Trophoblast cell (in vitro differentiated cells and primary cell): ENCODE results near the gene LCE1E.

Experiments used
- DNase-seq, 2 donors: peaks; one replicate each; pipeline ENCODE4 v3.0.0-alpha.2; 2016
- H2AFZ ChIP-seq: 2 replicates; pipeline ENCODE4 v1.6.1; 2013; ENCODE audit warnings: low read length, moderate library complexity, mild to moderate bottlenecking; ENCODE audit not compliant: insufficient read depth, poor library complexity
- H2AK5ac ChIP-seq: 2 replicates; pipeline ENCODE4 v1.6.1; 2013; ENCODE audit warnings: mild to moderate bottlenecking, low read length
- H2BK120ac ChIP-seq: 2 replicates; pipeline ENCODE4 v1.6.1; 2013; ENCODE audit warnings: low read length, mild to moderate bottlenecking, moderate library complexity; ENCODE audit not compliant: insufficient read depth, poor library complexity
- H2BK12ac ChIP-seq: 2 replicates; pipeline ENCODE4 v1.6.1; 2013; ENCODE audit warnings: mild to moderate bottlenecking, low read length, moderate library complexity
- H2BK5ac ChIP-seq: 2 replicates; pipeline ENCODE4 v1.6.1; 2013; ENCODE audit warnings: low read length, low read depth, moderate library complexity, mild to moderate bottlenecking; ENCODE audit not compliant: poor library complexity
- H3K14ac ChIP-seq: 2 replicates; pipeline ENCODE4 v1.6.1; 2013; ENCODE audit warnings: mild to moderate bottlenecking, low read length
- H3K18ac ChIP-seq: 2 replicates; pipeline ENCODE4 v1.6.1; 2013; ENCODE audit warnings: mild to moderate bottlenecking, low read length
- H3K23ac ChIP-seq: 2 replicates; pipeline ENCODE4 v1.6.1; 2013; ENCODE audit warnings: low read length
- H3K27ac ChIP-seq: 2 replicates; pipeline ENCODE4 v1.5.1; 2013; ENCODE audit warnings: low read depth, mild to moderate bottlenecking, inconsistent platforms, low read length, moderate library complexity
- H3K27me3 ChIP-seq: 2 replicates; pipeline ENCODE4 v1.6.1; 2013; ENCODE audit warnings: inconsistent platforms, mild to moderate bottlenecking, low read length, moderate library complexity; ENCODE audit not compliant: insufficient read depth
- H3K36me3 ChIP-seq, 2 experiments: 1 replicate in 1 of 2; 2 replicates in 1 of 2; pipeline ENCODE4 v1.6.1; 2013; ENCODE audit warnings: low read length in 2 of 2, mild to moderate bottlenecking in 2 of 2, moderate library complexity in 1 of 2; ENCODE audit not compliant: insufficient read depth in 2 of 2, control insufficient read depth in 1 of 2
- H3K4ac ChIP-seq: 2 replicates; pipeline ENCODE4 v1.6.1; 2013; ENCODE audit warnings: low read depth, mild to moderate bottlenecking, low read length, moderate library complexity
- H3K4me1 ChIP-seq, 2 experiments: 1 replicate in 1 of 2; 2 replicates in 1 of 2; pipeline ENCODE4 v1.6.1; 2013; ENCODE audit warnings: low read length in 2 of 2, mild to moderate bottlenecking in 2 of 2, moderate library complexity in 1 of 2; ENCODE audit not compliant: insufficient read depth in 2 of 2, control insufficient read depth in 1 of 2
- H3K4me2 ChIP-seq: 2 replicates; pipeline ENCODE4 v1.6.1; 2013; ENCODE audit warnings: inconsistent platforms, mild to moderate bottlenecking, low read length, moderate library complexity
- H3K4me3 ChIP-seq: 2 replicates; pipeline ENCODE4 v1.5.1; 2013; ENCODE audit warnings: mild to moderate bottlenecking, low read depth, low read length, inconsistent platforms
- H3K79me1 ChIP-seq: one replicate; pipeline ENCODE4 v1.6.1; 2013; ENCODE audit warnings: low read length
- H3K79me2 ChIP-seq: 2 replicates; pipeline ENCODE4 v1.6.1; 2013; ENCODE audit warnings: low read length, mild to moderate bottlenecking; ENCODE audit not compliant: control insufficient read depth, insufficient read depth, poor library complexity
- H3K9ac ChIP-seq: 2 replicates; pipeline ENCODE4 v1.6.1; 2013; ENCODE audit warnings: mild to moderate bottlenecking, low read length
- H3K9me3 ChIP-seq: 2 replicates; pipeline ENCODE4 v1.6.1; 2013; ENCODE audit warnings: low read depth, mild to moderate bottlenecking, control low read depth, inconsistent platforms, low read length; ENCODE audit not compliant: insufficient read depth
- H4K12ac ChIP-seq: 2 replicates; pipeline ENCODE4 v1.6.1; 2013; ENCODE audit warnings: low read depth, mild to moderate bottlenecking, low read length, moderate library complexity
- H4K8ac ChIP-seq: 2 replicates; pipeline ENCODE4 v1.6.1; 2013; ENCODE audit warnings: low read depth, mild to moderate bottlenecking, low read length, moderate library complexity
- H4K91ac ChIP-seq: one replicate; pipeline ENCODE4 v1.6.1; 2013; ENCODE audit warnings: low read depth, mild to moderate bottlenecking, low read length, moderate library complexity
- WGBS: extraction: QIAGEN DNeasy Blood & Tissue Kit; methylation state at CpG from one replicate; pipeline ENCODE4 v1.1.7; 2013; ENCODE audit warnings: missing lambda C conversion rate; ENCODE audit not compliant: insufficient read length, insufficient coverage; ENCODE audit errors: extremely low coverage; 5-methylcytosine and 5-hydroxymethylcytosine counted together

LCE1E gene

DNA sequence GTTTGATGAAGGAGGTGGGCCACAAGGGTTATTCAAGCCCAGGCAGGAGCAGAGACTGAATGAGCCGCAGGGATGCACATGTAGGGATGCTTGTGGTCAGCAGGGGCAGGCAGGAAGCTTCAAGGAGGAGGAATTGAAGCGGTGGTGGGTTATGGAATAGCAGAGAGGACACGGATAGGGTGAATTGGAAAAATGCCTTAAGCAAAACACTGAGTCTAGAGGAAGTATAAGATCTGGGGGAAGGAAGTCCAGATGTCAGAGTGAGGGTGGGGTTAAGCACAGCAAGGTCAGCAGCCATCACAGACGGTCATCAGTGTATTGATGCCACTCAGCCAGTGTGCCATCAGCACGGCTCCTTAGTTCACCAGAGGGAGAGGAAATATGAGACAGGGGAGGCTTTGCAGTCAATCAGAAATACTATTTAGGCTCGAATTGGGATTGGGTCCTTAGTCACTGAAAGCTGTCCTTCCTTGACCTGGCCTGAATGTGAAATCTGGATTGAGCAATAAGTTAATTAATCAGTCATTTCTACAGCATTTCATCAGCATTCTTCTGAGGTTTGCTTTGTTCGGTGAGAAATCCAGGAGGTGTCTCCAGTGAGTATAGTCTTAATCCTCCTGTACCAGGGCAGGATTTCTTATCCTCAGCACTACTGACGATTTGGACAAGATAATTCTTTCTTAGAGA is 17.1 kb upstream of the LCE1E start:
- no peak overlapping the region for H2BK5ac ChIP-seq
- no peak overlapping the region for H4K12ac ChIP-seq
- peaks cover 14% of the 10 kb centered on the region for H3K9me3 ChIP-seq
- no peak overlapping the region for H3K4me3 ChIP-seq
- H2BK12ac ChIP-seq = no peak overlapping the region
- no peak overlapping the region for H2BK120ac ChIP-seq
- H3K27ac ChIP-seq = no peak overlapping the region
- no peaks in the 10 kb centered on the region for H3K27me3 ChIP-seq
- H2AK5ac ChIP-seq = no peak overlapping the region
- no peak overlapping the region for H2AFZ ChIP-seq
- H3K18ac ChIP-seq = no peak overlapping the region
- H3K79me2 ChIP-seq = no peaks in the 10 kb centered on the region
- WGBS = no CpG with 5 or more reads among the region's 8 CpGs
- H3K14ac ChIP-seq = no peak overlapping the region
- no peak overlapping the region for H3K4me2 ChIP-seq
- DNase-seq = no peak
- H3K79me1 ChIP-seq = no peaks in the 10 kb centered on the region
- no peak overlapping the region for H3K4ac ChIP-seq
- H3K9ac ChIP-seq = no peak overlapping the region
- H4K8ac ChIP-seq = no peak overlapping the region
- H4K91ac ChIP-seq = no peak overlapping the region
- no peaks in the 10 kb centered on the region for H3K36me3 ChIP-seq
- H3K4me1 ChIP-seq = no peaks in the 10 kb centered on the region
- H3K23ac ChIP-seq = no peak overlapping the region

DNA sequence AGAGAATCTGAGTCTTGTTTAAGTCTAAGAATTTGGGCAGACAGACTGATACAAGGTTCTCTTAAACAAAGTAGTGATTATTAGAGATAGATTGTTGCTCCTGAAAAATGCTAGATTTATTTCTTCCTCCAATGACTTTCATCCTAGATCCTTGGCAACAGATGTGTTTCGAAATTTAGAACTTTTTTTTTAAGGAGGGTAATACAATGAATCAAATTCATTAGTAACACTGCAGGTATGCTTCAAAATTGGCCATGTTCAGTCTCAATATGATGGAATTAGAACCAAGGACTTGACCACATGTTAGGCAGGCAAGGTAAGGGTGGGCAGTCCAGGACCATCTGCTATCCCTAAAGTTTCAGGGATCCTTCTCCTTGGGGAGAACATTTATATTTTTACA is 15.6 kb upstream of the LCE1E start:
- H4K8ac ChIP-seq = no peak overlapping the region
- no CpG with 5 or more reads among the region's 1 CpG for WGBS
- H2AK5ac ChIP-seq = no peak overlapping the region
- H3K27ac ChIP-seq = no peak overlapping the region
- H4K91ac ChIP-seq = no peak overlapping the region
- H2BK12ac ChIP-seq = no peak overlapping the region
- H3K79me2 ChIP-seq = no peaks in the 10 kb centered on the region
- no peak overlapping the region for H3K14ac ChIP-seq
- no peak overlapping the region for H3K4me2 ChIP-seq
- H3K4ac ChIP-seq = no peak overlapping the region
- no peak overlapping the region for H2BK120ac ChIP-seq
- no peak overlapping the region for H4K12ac ChIP-seq
- H3K79me1 ChIP-seq = no peaks in the 10 kb centered on the region
- no peaks in the 10 kb centered on the region for H3K27me3 ChIP-seq
- no peak overlapping the region for H3K23ac ChIP-seq
- DNase-seq = no peak
- H3K9ac ChIP-seq = no peak overlapping the region
- no peaks in the 10 kb centered on the region for H3K4me1 ChIP-seq
- H3K4me3 ChIP-seq = no peak overlapping the region
- peaks cover 16% of the 10 kb centered on the region for H3K9me3 ChIP-seq
- H2AFZ ChIP-seq = no peak overlapping the region
- H3K36me3 ChIP-seq = no peaks in the 10 kb centered on the region
- no peak overlapping the region for H3K18ac ChIP-seq
- no peak overlapping the region for H2BK5ac ChIP-seq

DNA sequence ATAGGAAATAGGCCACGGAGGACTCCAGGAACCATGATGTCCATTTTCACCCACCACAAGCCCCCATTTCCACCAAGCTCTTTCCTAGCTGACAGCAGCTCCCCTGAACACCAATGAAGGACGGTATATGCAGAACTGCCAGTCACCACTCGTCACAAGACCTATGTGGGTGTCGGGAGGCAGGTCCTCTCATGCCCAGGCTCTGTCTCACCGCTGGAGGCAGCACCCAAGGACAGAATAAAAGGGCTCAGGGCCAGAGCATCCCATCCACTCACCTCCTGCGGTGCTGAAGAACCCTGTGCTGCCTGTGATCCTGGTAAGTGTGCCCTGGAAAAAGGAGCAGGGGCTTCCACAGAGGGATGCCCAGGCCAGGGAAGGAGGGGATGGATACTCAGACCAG is 11.2 kb upstream of the LCE1E start, which contains the start of gene LCE1F:
Gene LCE1F, plus strand, starts transcription at position 266 of the 400 bp plus-strand sequence. CDS start 1,232 bp downstream, outside the sequence.
- Histone ChIP-seq H4K91ac (no peak within 1 kb of the TSS), H3K4me3 (no peak within 1 kb of the TSS), H3K23ac (no peak within 1 kb of the TSS), H3K36me3 (no peaks in the 10 kb centered on the region), H3K27ac (no peak within 1 kb of the TSS), H3K27me3 (no peaks in the 10 kb centered on the region), H2BK12ac (no peak within 1 kb of the TSS), H3K14ac (no peak within 1 kb of the TSS), H3K79me2 (no peaks in the 10 kb centered on the region), H2AK5ac (no peak within 1 kb of the TSS), H4K12ac (no peak within 1 kb of the TSS), H3K9ac (no peak within 1 kb of the TSS), H2AFZ (no peak within 1 kb of the TSS), H3K18ac (no peak within 1 kb of the TSS), H3K4me2 (no peak within 1 kb of the TSS), H3K79me1 (no peaks in the 10 kb centered on the region), H4K8ac (no peak within 1 kb of the TSS), H3K4ac (no peak within 1 kb of the TSS), H3K9me3 (peaks cover 13% of the 10 kb centered on the region), H2BK120ac (no peak within 1 kb of the TSS), H2BK5ac (no peak within 1 kb of the TSS), H3K4me1 (no peaks in the 10 kb centered on the region)
- DNase-seq = no peak
- WGBS = no CpG with 5 or more reads among the region's 6 CpGs

DNA sequence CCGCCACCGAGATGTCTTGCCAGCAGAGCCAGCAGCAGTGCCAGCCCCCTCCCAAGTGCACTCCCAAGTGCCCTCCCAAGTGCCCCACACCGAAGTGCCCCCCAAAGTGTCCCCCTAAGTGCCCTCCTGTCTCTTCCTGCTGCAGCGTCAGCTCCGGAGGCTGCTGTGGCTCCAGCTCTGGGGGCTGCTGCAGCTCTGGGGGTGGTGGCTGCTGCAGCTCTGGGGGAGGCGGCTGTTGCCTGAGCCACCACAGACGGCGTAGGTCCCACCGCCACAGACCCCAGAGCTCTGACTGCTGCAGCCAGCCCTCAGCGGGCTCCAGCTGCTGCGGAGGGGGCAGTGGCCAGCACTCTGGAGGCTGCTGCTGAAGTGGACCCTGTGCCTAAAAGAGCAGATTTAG is 9.7 kb upstream of the LCE1E start:
- Histone ChIP-seq H3K9ac (no peak overlapping the region), H3K27me3 (no peaks in the 10 kb centered on the region), H3K18ac (no peak overlapping the region), H3K79me2 (no peaks in the 10 kb centered on the region), H3K27ac (no peak overlapping the region), H3K4me3 (no peak overlapping the region), H4K12ac (no peak overlapping the region), H3K4me2 (no peak overlapping the region), H4K91ac (no peak overlapping the region), H3K36me3 (no peaks in the 10 kb centered on the region), H2BK5ac (no peak overlapping the region), H3K9me3 (peaks cover 13% of the 10 kb centered on the region), H2AFZ (no peak overlapping the region), H3K79me1 (no peaks in the 10 kb centered on the region), H2AK5ac (no peak overlapping the region), H3K23ac (no peak overlapping the region), H2BK12ac (no peak overlapping the region), H3K4ac (no peak overlapping the region), H3K4me1 (no peaks in the 10 kb centered on the region), H2BK120ac (no peak overlapping the region), H4K8ac (no peak overlapping the region), H3K14ac (no peak overlapping the region)
- no CpG with 5 or more reads among the region's 11 CpGs for WGBS
- DNase-seq = no peak
